Neural progenitor cell (in vitro differentiated cells): ENCODE measurements around the gene DTX1.

Source experiments
- CTCF ChIP-seq: fragments of 200-600 bp; sonication (generic); IDR thresholded peaks from 2 replicates; pipeline ENCODE4 v1.5.1; 2017; ENCODE audit warnings: antibody characterized with exemption, mild to moderate bottlenecking
- EZH2 ChIP-seq: fragments of 200-600 bp; sonication (generic); IDR thresholded peaks from 2 replicates; pipeline ENCODE4 v1.6.1; 2017; ENCODE audit warnings: antibody characterized with exemption, mild to moderate bottlenecking, moderate library complexity

GRCh38 chr12:113022563-113023297 is 33.8 kb upstream of the DTX1 start:
- no peak for TF ChIP-seq CTCF
- TF ChIP-seq EZH2 = no peak
